Measurements from ENCODE around the gene GBP5. TPM values are rescaled to one million over a fixed set of nuclear protein-coding genes. Genes with fewer than 3 reads are reported as not detected.

Gene GBP5
- polyA plus RNA-seq, 3 donors, result 9.8 to 36.4 (median 16.9) TPM

- Histone ChIP-seq H3K4me3 (replicated peaks in 1 of 3; ENCODE audit: low read depth in 2 of 3, low read length in 3 of 3) (peak overlapping the region; percentile 58 to 94 (median 77)), H3K27me3 (ENCODE audit: control insufficient read depth in 2 of 2, insufficient read depth in 2 of 2, low read length in 2 of 2) (no peaks in the 10 kb centered on the region), H3K4me1 (ENCODE audit: control insufficient read depth in 1 of 2, insufficient read depth in 2 of 2, low read length in 2 of 2) (peaks cover 38 to 58% of the 10 kb centered on the region in 2 donors), H3K36me3 (replicated peaks in 1 of 2; ENCODE audit: control insufficient read depth in 1 of 2, insufficient read depth in 2 of 2, low read length in 2 of 2) (peaks cover 14 to 29% of the 10 kb centered on the region in 2 donors), H3K4me2 (replicated peaks; ENCODE audit: extremely low read depth, low read length, poor library complexity, severe bottlenecking) (peak overlapping the region; percentile 84), H3K9me3 (replicated peaks in 1 of 2; ENCODE audit: control insufficient read depth in 1 of 2, insufficient read depth in 1 of 2, low read length in 2 of 2) (peaks cover 0 to 7% of the 10 kb centered on the region in 2 donors), H3K9ac (ENCODE audit: insufficient read depth, low read length, poor library complexity, severe bottlenecking) (peak overlapping the region; percentile 55), H3K79me2 (ENCODE audit: insufficient read depth, low read length) (peaks cover 4% of the 10 kb centered on the region), H4K20me1 (ENCODE audit: insufficient read depth, low read length) (no peaks in the 10 kb centered on the region), H3K27ac (ENCODE audit: low read depth in 1 of 2, low read length in 2 of 2) (peak overlapping the region in 1 of 2 donors; percentile 84), H2AFZ (ENCODE audit: insufficient read depth, low read depth, low read length, poor library complexity, severe bottlenecking) (no peak overlapping the region)
- Mint-ChIP-seq H3K4me3 (peak overlapping the region; percentile 93 to 98), H3K27ac (peak overlapping the region in 6 of 7 donors; percentile 23 to 97 (median 71)), H3K9me3 (peaks cover 0 to 12% (median 10%) of the 10 kb centered on the region in 7 donors), H3K4me1 (peaks cover 61% of the 10 kb centered on the region), H3K27me3 (ENCODE audit: low read depth in 3 of 3) (no peaks in the 10 kb centered on the region), H3K36me3 (peaks cover 24 to 41% of the 10 kb centered on the region in 2 donors)
- 42% methylated on average over 2 of the region's 3 CpGs for WGBS (ENCODE audit: insufficient coverage)
- intact Hi-C loops (cut with micrococcal nuclease), result loop anchor here in 1 of 2 donors (2.0 kb wide), 2 partner anchors 79 to 145 kb away; partner anchors contain the start of gene GBP2
- no peak for TF ChIP-seq CTCF (IDR thresholded peaks at IDR 0.05)
- DNase-seq, result peak; percentile 43 to 61 (median 59)
These were observed 1.2 kb downstream of the GBP5 start for GRCh38 chr1:89271341-89272015.

GRCh38 chr1:89270423-89270822 lies 2.2 kb downstream of the GBP5 start:
- H3K27me3 Mint-ChIP-seq (ENCODE audit: low read depth in 3 of 3), result no peaks in the 10 kb centered on the region
- TF ChIP-seq CTCF (IDR thresholded peaks at IDR 0.05), result no peak
- Histone ChIP-seq H3K27ac (ENCODE audit: low read depth in 1 of 2, low read length in 2 of 2) (no peak overlapping the region), H4K20me1 (ENCODE audit: insufficient read depth, low read length) (no peaks in the 10 kb centered on the region), H2AFZ (ENCODE audit: insufficient read depth, low read depth, low read length, poor library complexity, severe bottlenecking) (no peak overlapping the region), H3K4me3 (replicated peaks in 1 of 3; ENCODE audit: low read depth in 2 of 3, low read length in 3 of 3) (peak overlapping the region; percentile 58 to 94 (median 77)), H3K27me3 (ENCODE audit: control insufficient read depth in 2 of 2, insufficient read depth in 2 of 2, low read length in 2 of 2) (no peaks in the 10 kb centered on the region), H3K9ac (ENCODE audit: insufficient read depth, low read length, poor library complexity, severe bottlenecking) (no peak overlapping the region), H3K9me3 (replicated peaks in 1 of 2; ENCODE audit: control insufficient read depth in 1 of 2, insufficient read depth in 1 of 2, low read length in 2 of 2) (peaks cover 0 to 7% of the 10 kb centered on the region in 2 donors), H3K36me3 (replicated peaks in 1 of 2; ENCODE audit: control insufficient read depth in 1 of 2, insufficient read depth in 2 of 2, low read length in 2 of 2) (peaks cover 24 to 40% of the 10 kb centered on the region in 2 donors), H3K4me2 (replicated peaks; ENCODE audit: extremely low read depth, low read length, poor library complexity, severe bottlenecking) (peak overlapping the region; percentile 84), H3K4me1 (ENCODE audit: control insufficient read depth in 1 of 2, insufficient read depth in 2 of 2, low read length in 2 of 2) (peaks cover 38 to 56% of the 10 kb centered on the region in 2 donors), H3K79me2 (ENCODE audit: insufficient read depth, low read length) (peaks cover 4% of the 10 kb centered on the region)
- peak overlapping the region; percentile 93 to 98 for H3K4me3 Mint-ChIP-seq
- peaks cover 0 to 12% (median 10%) of the 10 kb centered on the region in 7 donors for H3K9me3 Mint-ChIP-seq
- DNase-seq, result no peak
- H3K36me3 Mint-ChIP-seq, result peaks cover 34 to 52% of the 10 kb centered on the region in 2 donors
- H3K27ac Mint-ChIP-seq, result peak overlapping the region in 1 of 7 donors; percentile 54
- WGBS (ENCODE audit: insufficient coverage), result no CpG with 5 or more reads among the region's 1 CpG
- H3K4me1 Mint-ChIP-seq, result peaks cover 61% of the 10 kb centered on the region
- intact Hi-C loops (cut with micrococcal nuclease), result no loop called here

Data from CD14-positive monocyte (primary cell).